Measurements from ENCODE around the gene CNTNAP2. TPM values are rescaled to one million over a fixed set of nuclear protein-coding genes. Genes with fewer than 3 reads are reported as not detected.

The CNTNAP2 gene
- total RNA-seq, 1 donor: 7.6 TPM

- Histone ChIP-seq H3K4me3 (ENCODE audit: insufficient read depth, low read length) (no peak overlapping the region), H3K27me3 (ENCODE audit: insufficient read depth, low read length) (no peaks in the 10 kb centered on the region), H3K9me3 (ENCODE audit: low read depth, low read length) (no peaks in the 10 kb centered on the region), H3K36me3 (ENCODE audit: insufficient read depth, low read length) (no peaks in the 10 kb centered on the region), H3K27ac (ENCODE audit: low read depth, low read length) (no peak overlapping the region), H3K4me1 (ENCODE audit: insufficient read depth, low read length) (peaks cover 6% of the 10 kb centered on the region), H3K4me2 (ENCODE audit: insufficient read depth, low read length) (no peak overlapping the region), H3K79me2 (ENCODE audit: insufficient read depth, low read length) (no peaks in the 10 kb centered on the region), H2AFZ (ENCODE audit: low read length) (no peak overlapping the region), H4K20me1 (ENCODE audit: insufficient read depth, low read length) (no peaks in the 10 kb centered on the region)
- no peak for DNase-seq (ENCODE audit: insufficient read length, low spot score, missing footprints)
- TF ChIP-seq CTCF (IDR thresholded peaks at IDR 0.05; ENCODE audit: extremely low read depth, low read depth, low read length): no peak
Measured at GRCh38 chr7:148304456-148304855, 2187.9 kb downstream of the CNTNAP2 start.

- Histone ChIP-seq H3K79me2 (ENCODE audit: insufficient read depth, low read length) (no peaks in the 10 kb centered on the region), H3K27ac (ENCODE audit: low read depth, low read length) (no peak overlapping the region), H3K27me3 (ENCODE audit: insufficient read depth, low read length) (no peaks in the 10 kb centered on the region), H3K4me2 (ENCODE audit: insufficient read depth, low read length) (no peak overlapping the region), H4K20me1 (ENCODE audit: insufficient read depth, low read length) (no peaks in the 10 kb centered on the region), H3K4me1 (ENCODE audit: insufficient read depth, low read length) (peaks cover 6% of the 10 kb centered on the region), H3K4me3 (ENCODE audit: insufficient read depth, low read length) (no peak overlapping the region), H2AFZ (ENCODE audit: low read length) (no peak overlapping the region), H3K9me3 (ENCODE audit: low read depth, low read length) (no peaks in the 10 kb centered on the region), H3K36me3 (ENCODE audit: insufficient read depth, low read length) (no peaks in the 10 kb centered on the region)
- TF ChIP-seq CTCF (IDR thresholded peaks at IDR 0.05; ENCODE audit: extremely low read depth, low read depth, low read length): no peak
- DNase-seq (ENCODE audit: insufficient read length, low spot score, missing footprints): no peak
Measured at GRCh38 chr7:148306759-148307158, 2190.2 kb downstream of the CNTNAP2 start.

GRCh38 chr7:148318102-148318811 is 2201.7 kb downstream of the CNTNAP2 start:
- Histone ChIP-seq H3K4me1 (ENCODE audit: insufficient read depth, low read length) (no peaks in the 10 kb centered on the region), H3K4me2 (ENCODE audit: insufficient read depth, low read length) (no peak overlapping the region), H3K79me2 (ENCODE audit: insufficient read depth, low read length) (no peaks in the 10 kb centered on the region), H3K36me3 (ENCODE audit: insufficient read depth, low read length) (no peaks in the 10 kb centered on the region), H2AFZ (ENCODE audit: low read length) (no peak overlapping the region), H3K9me3 (ENCODE audit: low read depth, low read length) (no peaks in the 10 kb centered on the region), H3K27ac (ENCODE audit: low read depth, low read length) (no peak overlapping the region), H4K20me1 (ENCODE audit: insufficient read depth, low read length) (no peaks in the 10 kb centered on the region), H3K4me3 (ENCODE audit: insufficient read depth, low read length) (no peak overlapping the region), H3K27me3 (ENCODE audit: insufficient read depth, low read length) (no peaks in the 10 kb centered on the region)
- no peak for DNase-seq (ENCODE audit: insufficient read length, low spot score, missing footprints)
- TF ChIP-seq CTCF (IDR thresholded peaks at IDR 0.05; ENCODE audit: extremely low read depth, low read depth, low read length): no peak

- no peak for DNase-seq (ENCODE audit: insufficient read length, low spot score, missing footprints)
- no peak overlapping the region for H3K4me3 ChIP-seq (ENCODE audit: insufficient read depth, low read length)
- no peaks in the 10 kb centered on the region for H3K27me3 ChIP-seq (ENCODE audit: insufficient read depth, low read length)
- no peak for TF ChIP-seq CTCF (IDR thresholded peaks at IDR 0.05; ENCODE audit: extremely low read depth, low read depth, low read length)
- H3K79me2 ChIP-seq (ENCODE audit: insufficient read depth, low read length): no peaks in the 10 kb centered on the region
- no peak overlapping the region for H2AFZ ChIP-seq (ENCODE audit: low read length)
- H4K20me1 ChIP-seq (ENCODE audit: insufficient read depth, low read length): no peaks in the 10 kb centered on the region
- H3K9me3 ChIP-seq (ENCODE audit: low read depth, low read length): no peaks in the 10 kb centered on the region
- H3K4me2 ChIP-seq (ENCODE audit: insufficient read depth, low read length): no peak overlapping the region
- no peaks in the 10 kb centered on the region for H3K4me1 ChIP-seq (ENCODE audit: insufficient read depth, low read length)
- no peaks in the 10 kb centered on the region for H3K36me3 ChIP-seq (ENCODE audit: insufficient read depth, low read length)
- H3K27ac ChIP-seq (ENCODE audit: low read depth, low read length): no peak overlapping the region
Measured at GRCh38 chr7:148318838-148319237, 2202.2 kb downstream of the CNTNAP2 start.
